NCI-H774 (cell line): ENCODE results near the gene ZNF423.
"Not testable (repeated sequence)": the region's sequence is repeated elsewhere in the genome, so short reads cannot be mapped to it uniquely, and the experiment has no call there.

Experiments used
- DNase-seq: peaks from one replicate; lab custom pipeline; 2025; lab: John Stamatoyannopoulos, UW

Gene ZNF423

GRCh38 chr16:49506058-49507013 lies 349.6 kb downstream of the ZNF423 start:
- not testable (repeated sequence) for DNase-seq

GRCh38 chr16:49505556-49505955 lies 350.4 kb downstream of the ZNF423 start:
- DNase-seq: no peak

GRCh38 chr16:49504626-49505025 lies 351.3 kb downstream of the ZNF423 start:
- no peak for DNase-seq

GRCh38 chr16:49504023-49504364 lies 351.9 kb downstream of the ZNF423 start:
- no peak for DNase-seq

- no peak for DNase-seq
Observed at GRCh38 chr16:49503256-49504022, 352.5 kb downstream of the ZNF423 start.

GRCh38 chr16:49502136-49502881 lies 353.6 kb downstream of the ZNF423 start:
- DNase-seq: no peak

- DNase-seq: no peak
Observed at GRCh38 chr16:49499869-49500610, 355.9 kb downstream of the ZNF423 start.

GRCh38 chr16:49499414-49499785 lies 356.5 kb downstream of the ZNF423 start:
- no peak for DNase-seq

- no peak for DNase-seq
Observed at GRCh38 chr16:49498666-49499413, 357.1 kb downstream of the ZNF423 start.

GRCh38 chr16:49498264-49498663 lies 357.6 kb downstream of the ZNF423 start:
- DNase-seq: no peak

GRCh38 chr16:49497466-49497865 lies 358.4 kb downstream of the ZNF423 start:
- DNase-seq: no peak

GRCh38 chr16:49496656-49497055 lies 359.3 kb downstream of the ZNF423 start:
- DNase-seq: no peak

GRCh38 chr16:49495596-49496355 lies 360.1 kb downstream of the ZNF423 start:
- no peak for DNase-seq

GRCh38 chr16:49494891-49495566 lies 360.9 kb downstream of the ZNF423 start:
- no peak for DNase-seq

GRCh38 chr16:49494474-49494873 lies 361.4 kb downstream of the ZNF423 start:
- DNase-seq: no peak

- DNase-seq: no peak
Observed at GRCh38 chr16:49493836-49494235, 362.1 kb downstream of the ZNF423 start.

- no peak for DNase-seq
Observed at GRCh38 chr16:49492896-49493626, 362.9 kb downstream of the ZNF423 start.

- DNase-seq: peak; percentile 58
Observed at GRCh38 chr16:49491771-49492761, 363.8 kb downstream of the ZNF423 start.
